GM18873 (cell line): ENCODE data around the gene TMEM123.
"Not testable (repeated sequence)": the region's sequence is repeated elsewhere in the genome, so short reads cannot be mapped to it uniquely, and the experiment has no call there.

Source experiments
- ATAC-seq: cut with Tn5 transposase; IDR thresholded peaks from one replicate; pipeline ENCODE4 v1.9.1; 2021; ENCODE audit warnings: mild to moderate bottlenecking, moderate library complexity, moderate number of reproducible peaks; ENCODE audit not compliant: unreplicated experiment, low FRiP score

The TMEM123 gene

DNA sequence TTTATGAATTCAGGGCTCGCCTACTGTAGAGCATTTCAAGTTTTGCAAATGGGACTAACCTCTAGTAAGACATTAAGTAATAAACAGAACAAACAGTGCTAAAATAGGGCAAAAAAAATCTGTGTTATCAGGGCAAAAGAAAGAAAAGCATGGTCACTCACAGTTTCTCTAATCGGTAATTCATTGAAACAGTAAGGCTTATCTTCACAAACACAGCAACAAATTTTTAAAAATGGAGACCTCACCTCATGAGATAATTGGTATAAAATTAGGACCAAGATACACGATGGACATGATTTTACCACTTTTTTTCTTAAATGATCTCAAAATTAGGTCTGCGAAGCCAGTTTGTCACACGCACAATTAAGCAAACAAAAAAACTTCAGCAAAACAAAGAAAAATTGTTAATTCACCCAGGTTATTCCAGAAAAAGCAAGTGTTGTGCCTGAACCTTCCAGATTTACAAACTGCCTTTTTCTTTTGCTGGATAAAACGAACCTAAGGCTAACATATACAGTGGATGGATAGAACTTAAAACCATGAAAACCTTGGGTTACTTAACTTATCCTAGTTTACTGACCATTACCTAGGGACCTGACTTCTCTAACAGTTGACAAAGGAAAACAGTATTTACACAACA, 1.4 kb downstream of the TMEM123 start:
- no peak for ATAC-seq

DNA sequence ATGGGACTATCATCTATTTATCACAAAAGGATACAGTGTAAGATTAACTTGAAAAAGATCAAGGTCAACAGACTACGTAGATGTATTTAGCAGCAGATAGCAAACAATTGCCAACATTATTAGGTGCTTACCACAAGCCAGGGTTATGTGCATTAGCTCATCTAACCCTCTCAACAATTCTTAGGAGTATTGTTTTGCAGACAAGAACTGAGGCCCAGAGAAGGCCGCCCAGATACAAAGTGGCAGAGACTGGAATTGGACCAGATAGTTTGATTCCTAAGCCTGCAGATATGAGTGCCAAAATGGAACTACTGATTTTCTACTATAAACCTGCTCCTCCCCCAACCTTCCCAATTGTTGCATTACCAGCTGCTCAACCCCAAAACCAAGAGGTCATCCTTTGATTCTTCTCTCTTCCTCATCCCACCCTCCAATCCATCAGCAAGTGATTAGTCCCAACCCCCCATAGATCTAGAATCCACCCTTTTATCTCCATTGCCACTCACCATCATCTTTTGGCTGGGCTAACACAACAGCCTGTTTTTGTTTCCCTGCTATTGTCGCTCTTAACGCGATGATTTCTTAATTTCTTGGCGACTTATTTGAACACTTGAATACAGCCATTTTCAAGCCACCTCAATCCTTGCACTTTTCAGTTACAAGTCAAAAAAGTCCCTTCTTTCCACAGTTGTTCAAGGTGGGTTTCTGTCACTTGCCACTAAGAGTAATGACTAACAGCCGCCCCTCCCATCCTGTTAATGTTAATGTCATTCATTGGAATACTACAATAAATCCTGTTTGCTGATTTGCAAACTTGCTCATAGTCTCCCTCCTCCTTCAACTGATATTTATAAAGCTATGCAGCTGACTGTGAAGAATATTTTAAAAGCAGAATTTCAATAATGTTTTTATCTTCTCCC, 2.7 kb downstream of the TMEM123 start:
- ATAC-seq = no peak

DNA sequence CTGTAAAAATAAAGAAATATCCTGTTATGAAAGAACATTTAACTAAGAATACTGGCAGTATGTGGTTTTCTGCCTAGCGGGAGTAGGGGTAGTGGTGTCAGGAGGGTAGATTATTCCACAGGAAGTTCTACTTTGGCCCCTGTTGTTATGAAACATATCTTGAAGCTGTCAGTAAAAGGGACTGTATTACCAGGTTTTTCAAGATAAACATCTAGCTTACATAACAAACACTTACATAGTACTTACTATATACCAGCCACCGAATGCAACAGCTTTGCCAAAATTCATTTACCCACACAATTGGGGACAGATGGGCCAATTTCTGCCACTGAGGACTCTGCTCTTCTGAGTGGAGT, 3.7 kb downstream of the TMEM123 start:
- ATAC-seq = no peak

DNA sequence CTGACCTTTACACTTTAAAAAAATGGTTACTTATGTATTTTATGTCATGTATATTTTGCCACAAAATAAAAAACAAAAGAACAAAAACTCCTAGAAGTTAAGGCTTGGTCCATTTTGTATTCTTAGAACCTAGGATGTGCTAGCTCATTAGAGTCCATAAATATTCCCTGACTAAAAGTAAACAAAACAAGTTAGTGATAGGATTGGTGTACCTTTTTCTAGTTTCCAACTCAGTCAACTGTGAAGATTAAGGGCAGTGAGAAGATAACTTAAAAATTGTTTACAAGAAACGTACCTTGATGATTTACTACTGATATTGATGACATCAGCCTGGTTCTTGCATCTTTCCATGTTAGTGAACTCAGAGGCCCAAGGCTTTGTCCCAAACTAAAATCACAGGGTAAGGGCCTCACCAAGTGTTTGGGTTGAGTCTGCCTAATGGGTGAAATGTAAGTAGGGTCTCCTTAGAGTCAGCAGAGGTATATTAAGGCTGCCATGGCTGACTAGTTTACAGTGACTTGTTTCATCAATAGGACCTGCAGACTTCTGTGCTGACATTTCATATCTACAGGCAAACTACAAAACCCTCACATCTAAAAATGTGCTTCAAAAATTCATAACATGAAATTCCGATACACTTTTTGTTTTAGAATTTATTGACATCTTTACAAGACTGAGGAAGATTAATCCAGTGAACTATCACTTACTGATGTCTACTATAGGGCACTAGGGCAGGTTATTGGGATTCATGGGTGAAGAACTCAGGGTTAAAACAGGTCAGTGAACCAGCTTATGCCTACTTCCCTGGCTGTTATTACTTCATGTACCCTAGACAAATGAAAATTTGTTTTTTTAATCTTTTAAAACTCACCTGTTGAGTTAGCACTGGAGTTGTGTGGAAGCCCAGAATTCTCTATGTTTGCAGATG, 4.4 kb downstream of the TMEM123 start:
- no peak for ATAC-seq

DNA sequence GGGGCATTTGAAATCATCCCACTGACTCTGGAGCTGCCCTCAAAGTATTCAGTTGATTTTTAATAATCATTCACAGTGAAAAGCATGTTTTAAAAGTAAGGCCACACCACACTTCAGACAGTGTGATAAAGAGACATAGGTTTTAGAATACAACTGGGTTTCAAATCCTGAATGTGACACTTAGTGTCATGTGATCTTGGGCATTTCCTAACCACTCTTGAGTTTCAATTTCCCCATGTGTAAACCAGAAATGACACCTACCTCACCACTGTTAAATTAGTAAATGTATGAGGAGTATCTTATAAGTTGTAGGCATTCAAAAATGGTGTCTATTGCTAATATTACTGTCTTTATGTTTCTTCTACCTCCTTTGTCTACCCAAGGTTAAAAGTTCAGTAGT, 5.4 kb downstream of the TMEM123 start:
- no peak for ATAC-seq

DNA sequence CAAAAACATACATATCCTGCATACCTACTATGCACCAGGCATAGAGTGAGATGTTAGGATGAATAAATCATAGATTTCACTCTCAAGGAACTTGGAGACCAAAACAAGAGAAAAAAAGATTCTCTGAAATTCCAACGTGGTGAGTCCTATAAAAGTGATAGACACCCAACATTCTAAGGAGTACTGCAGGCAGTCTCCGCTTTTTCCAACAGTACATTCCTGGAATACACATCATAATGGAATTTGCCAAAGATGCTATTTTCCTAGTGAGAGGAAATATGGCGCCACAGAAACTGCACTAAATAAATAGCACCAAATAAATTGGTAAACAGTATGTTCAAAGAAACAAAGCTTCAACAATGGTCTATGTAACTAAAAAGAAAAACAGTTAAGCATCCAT, 6.0 kb downstream of the TMEM123 start:
- ATAC-seq = no peak

DNA sequence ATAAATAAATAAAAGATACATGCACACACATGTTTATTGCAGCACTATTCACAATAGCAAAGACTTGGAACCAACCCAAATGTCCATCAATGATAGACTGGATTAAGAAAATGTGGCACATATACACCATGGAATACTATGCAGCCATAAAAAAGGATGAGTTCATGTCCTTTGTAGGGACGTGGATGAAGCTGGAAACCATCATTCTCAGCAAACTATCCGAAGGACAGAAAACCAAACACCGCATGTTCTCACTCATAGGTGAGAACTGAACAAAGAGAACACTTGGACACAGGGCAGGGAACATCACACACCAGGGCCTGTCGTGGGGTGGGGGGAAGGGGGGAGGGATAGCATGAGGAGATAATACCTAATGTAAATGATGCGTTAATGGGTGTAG, 7.9 kb downstream of the TMEM123 start:
- not testable (repeated sequence) for ATAC-seq

DNA sequence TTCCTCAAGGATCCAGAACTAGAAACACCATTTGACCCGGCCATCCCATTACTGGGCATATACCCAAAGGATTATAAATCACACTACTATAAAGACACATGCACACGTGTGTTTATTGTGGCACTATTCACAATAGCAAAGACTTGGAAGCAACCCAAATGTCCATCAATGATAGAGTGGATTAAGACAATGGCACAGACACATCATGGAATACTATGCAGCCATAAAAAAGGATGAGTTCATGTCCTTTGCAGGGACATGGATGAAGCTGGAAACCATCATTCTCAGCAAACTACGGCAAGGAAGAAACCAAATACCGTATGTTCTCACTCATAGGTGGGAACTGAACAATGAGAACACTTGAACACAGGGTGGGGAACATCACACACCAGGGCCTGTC, 8.4 kb downstream of the TMEM123 start:
- not testable (repeated sequence) for ATAC-seq

DNA sequence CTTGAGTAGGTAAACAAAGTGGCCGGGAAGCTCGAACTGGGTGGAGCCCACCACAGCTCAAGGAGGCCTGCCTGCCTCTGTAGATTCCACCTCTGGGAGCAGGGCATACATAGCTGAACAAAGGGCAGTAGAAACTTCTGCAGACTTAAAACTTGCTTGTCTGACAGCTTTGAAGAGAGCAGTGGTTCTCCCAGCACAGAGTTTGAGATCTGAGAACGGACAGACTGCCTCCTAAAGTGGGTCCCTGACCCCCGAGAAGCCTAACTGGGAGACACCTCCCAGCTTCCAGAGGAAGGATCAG, 13.6 kb downstream of the TMEM123 start:
- ATAC-seq = not testable (repeated sequence)

DNA sequence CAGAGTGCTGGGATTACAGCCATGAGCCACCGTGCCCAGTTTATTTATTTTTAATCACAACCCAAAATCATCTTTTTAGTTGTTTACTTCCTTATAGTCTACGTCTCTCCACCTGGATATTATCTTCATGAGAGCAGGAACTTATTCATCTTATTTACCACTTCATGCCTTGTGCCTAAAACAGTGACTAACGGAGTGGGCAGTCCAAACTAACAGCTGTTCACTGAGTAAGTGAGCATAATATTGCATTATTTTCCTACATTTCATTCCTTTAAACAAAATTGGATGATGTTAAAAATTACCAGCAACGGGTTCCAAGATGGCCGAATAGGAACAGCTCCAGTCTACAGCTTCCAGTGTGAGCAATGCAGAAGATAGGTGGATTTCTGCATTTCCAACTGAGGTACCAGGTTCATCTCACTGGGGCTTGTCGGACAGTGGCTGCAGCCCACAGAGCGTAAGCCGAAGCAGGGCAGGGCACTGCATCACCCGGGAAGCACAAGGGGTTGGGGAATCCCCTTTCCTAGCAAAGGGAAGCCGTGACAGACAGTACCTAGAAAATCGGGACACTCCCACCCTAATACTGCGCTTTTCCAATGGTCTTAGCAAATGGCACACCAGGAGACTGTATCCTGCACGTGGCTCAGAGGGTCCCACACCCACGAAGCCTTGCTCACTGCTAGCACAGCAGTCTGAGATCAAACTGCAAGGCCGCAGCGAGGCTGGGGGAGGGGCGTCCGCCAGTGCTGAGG, 14.1 kb downstream of the TMEM123 start:
- no peak for ATAC-seq

DNA sequence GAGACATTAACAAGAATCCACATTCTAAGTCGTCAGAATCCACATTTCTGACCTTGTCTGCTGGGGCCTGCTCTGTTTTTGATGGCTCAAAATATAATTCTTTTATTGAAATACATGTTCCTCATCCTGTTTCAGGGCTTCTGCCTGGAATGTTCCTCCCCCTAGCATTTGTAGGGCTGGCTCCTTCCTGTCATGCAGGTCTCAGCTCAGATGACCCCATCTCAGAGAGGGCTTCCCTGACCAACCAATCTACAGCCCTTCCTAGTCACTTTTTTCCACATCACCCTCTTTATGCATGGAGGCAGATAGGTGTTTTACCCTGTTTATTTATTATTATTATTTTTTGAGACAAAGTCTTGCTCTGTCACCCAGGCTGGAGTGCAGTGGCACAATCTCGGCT, 14.8 kb downstream of the TMEM123 start:
- ATAC-seq = no peak

DNA sequence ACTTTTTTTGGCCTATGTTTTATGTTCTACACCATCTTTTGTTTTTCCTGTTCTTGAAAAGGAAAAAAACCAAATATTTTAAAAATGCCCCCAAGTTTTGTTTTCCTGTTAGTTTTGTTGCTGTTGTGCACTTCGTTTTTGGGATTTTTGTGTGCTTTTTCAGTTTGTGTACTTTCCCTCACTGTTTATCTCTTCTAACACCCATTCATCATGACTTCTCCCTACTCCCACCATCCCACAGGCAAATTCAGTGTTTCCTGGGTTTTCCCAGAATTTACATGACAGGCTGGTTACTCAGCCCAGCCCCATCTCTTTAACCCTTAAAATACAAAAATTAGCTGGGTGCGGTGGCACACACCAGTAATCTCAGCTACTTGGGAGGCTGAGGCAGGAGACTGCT, 15.6 kb downstream of the TMEM123 start:
- no peak for ATAC-seq

DNA sequence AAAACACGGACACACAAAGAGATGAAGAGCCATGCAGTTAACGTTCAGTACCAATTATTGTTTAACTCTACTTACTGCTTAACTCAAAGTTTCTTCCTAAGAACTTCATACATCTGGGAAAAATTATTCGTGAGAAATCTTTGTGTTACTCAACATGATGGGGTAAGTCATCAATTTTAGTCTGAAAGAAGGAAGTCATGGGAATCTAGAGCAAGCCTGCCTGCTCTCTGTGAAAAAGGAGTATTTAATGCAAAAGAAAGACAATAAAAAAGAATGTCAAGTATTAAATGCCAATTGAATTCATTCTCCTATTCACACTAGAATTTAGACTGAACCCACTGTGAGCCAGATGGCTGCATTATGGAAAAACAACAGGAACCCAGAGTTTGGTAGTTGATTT, 16.0 kb downstream of the TMEM123 start:
- no peak for ATAC-seq

DNA sequence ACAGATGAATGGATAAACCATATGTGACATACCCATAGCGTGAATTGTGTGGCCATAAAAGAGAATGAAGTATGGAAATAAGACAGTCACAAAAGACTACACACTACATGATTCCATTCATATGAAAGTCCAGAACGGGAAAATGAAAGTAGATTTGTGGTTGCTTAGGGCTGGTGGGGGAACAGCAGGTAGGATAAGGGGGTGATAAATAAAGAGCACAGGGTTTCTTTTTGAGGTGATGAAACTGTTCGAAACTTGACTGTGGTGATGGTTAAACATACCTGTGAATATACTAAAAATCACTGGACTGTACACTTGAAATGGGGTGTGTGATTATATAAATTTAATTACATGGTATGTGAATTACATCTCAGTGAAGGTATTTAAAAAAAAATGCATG, 16.9 kb downstream of the TMEM123 start:
- no peak for ATAC-seq

DNA sequence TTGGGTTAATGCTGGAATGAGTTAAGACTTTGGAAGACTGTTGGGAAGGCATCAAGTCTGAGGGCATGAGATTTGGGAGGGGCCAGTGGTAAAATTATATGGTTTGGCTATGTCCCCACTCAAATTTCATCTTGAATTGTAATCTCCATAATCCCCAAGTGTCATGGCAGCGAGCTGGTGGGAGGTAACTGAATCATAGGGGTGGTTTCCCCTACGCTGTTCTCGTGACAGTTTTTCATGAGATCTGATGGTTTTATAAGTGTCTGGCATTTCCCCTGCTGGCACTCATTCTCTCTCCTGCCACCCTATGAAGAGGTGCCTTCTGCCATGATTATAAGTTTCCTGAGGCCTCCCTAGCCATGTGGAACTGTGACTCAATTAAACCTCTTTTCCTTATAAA, 19.0 kb downstream of the TMEM123 start:
- not testable (repeated sequence) for ATAC-seq

DNA sequence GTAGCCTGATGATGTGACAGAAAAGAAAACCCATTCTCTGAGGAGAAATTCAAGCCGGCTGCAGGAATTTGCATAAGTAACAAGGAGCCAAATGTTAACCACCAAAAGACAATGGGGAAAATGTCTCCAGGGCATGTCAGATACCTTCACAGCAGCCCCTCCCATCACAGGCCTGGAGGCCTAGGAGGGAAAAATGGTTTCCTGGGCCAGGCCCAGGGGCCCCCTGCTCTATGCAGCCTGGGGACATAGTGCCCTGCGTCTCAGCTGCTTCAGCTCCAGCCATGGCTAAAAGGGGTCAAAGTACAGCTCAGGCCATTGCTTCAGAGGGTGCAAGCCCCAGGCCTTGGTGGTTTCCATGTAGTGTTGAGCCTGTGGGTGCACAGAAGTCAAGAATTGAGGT, 20.0 kb downstream of the TMEM123 start:
- ATAC-seq = not testable (repeated sequence)

DNA sequence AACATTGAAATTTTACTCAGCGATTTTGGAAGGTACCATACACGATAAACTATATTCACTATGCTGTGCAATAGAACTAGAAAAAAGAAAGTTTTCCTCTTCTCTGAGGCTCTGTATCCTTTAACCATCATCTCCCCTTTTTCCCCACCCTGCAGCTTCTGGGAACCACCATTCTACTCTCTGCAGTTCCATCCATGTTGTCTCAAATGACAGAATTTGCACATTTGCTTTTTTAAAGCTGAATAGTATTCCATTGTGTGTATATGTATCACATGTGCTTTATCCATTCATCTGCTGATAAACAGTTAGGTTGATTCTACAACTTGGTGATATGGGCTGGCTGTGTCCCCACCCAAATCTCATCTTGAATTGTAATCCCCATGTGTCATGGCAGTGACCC, 21.2 kb downstream of the TMEM123 start:
- ATAC-seq = no peak

DNA sequence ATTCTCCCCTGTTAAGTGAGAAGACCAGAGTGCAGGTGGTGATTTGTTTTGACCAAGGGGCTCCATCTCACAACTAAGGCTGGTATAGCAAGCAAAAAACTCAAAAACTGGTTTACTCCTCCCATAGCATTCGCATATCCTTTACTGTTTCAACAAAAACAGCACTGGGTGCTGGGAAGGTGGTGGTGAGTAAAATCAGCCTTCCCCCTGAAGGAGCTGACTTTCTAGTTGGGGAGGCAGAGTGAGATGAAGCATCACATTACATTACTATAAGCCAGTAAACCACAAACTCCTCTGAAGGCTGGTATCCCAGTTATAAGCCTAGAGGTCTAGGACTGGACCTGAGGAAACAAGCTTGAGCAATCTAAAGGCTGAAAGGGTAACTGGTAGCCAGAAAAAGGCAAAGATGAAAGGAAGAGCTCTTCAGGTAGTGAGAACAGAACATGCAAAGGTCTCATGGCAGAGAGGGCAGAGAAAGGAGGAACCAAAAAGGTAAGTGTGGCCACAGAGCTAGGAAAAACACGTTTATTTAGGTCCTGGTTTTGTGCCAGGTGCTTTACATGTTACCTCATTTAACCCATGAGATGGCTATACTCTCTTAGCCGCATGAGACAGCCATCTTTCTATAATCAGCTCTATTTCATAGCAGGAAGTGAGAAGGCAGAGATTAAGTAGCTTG, 22.3 kb downstream of the TMEM123 start:
- ATAC-seq = peak; percentile 89

DNA sequence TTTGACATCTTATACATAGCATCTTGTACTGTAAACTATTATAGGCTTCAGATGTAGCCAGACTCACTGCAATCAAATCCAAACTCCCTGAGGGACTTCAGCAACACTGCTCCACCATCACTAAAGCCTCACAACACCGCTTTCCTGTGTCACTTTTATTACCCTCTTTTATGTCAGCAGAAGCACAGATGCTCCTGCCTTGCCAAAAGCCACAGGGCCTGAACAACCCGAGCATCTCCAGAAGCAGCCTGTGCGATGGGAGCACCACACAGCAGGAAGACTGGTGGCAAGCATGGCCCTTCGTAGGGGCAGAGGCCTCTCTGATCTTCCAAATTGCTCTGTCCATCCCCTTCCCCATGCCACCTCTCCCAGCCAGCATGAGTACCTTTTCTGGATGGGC, 22.9 kb downstream of the TMEM123 start:
- ATAC-seq = no peak

DNA sequence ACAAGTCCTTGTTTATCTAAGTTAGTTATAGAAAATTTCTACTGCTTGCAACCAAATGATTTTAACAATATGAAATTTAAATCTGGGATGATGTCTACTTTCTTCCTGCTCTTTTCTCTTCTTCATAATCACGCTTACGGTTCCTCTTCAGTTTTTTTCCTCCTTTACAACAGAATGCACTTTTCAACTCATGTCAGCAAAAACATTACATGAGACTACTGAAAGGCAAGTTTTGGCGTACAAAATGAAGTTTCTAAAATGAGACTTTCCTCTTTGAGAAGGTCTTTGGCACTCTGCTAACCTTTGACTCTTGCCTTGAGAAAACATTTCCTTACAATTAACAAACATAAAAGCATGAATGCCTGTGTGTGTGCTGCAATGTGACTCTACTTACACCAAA, 23.3 kb downstream of the TMEM123 start:
- ATAC-seq = no peak
